HFFc6 (cell line): ENCODE results near the gene BATF3. TPM values are rescaled to one million over a fixed set of nuclear protein-coding genes. Genes with fewer than 3 reads are reported as not detected.

Source experiments
- DNase-seq: peaks from one replicate; pipeline ENCODE4 v3.0.0-alpha.2; 2018
- H3K27ac Mint-ChIP-seq: 2 replicates; pipeline ENCODE4 v1.8.0; 2020; ENCODE audit warnings: mild to moderate bottlenecking, mixed read lengths
- H3K27me3 Mint-ChIP-seq: 2 replicates; pipeline ENCODE4 v1.8.0; 2021; ENCODE audit warnings: mild to moderate bottlenecking, moderate library complexity, mixed read lengths; ENCODE audit not compliant: insufficient read depth
- H3K36me3 Mint-ChIP-seq: 2 replicates; pipeline ENCODE4 v1.8.0; 2021; ENCODE audit warnings: low read depth, mixed read lengths
- H3K4me1 Mint-ChIP-seq: 2 replicates; pipeline ENCODE4 v1.8.0; 2020; ENCODE audit warnings: low read depth, mixed read lengths
- H3K4me3 Mint-ChIP-seq: 2 replicates; pipeline ENCODE4 v1.8.0; 2020; ENCODE audit warnings: mild to moderate bottlenecking, moderate library complexity, mixed read lengths
- H3K9me3 Mint-ChIP-seq: 2 replicates; pipeline ENCODE4 v1.8.0; 2020; ENCODE audit warnings: mild to moderate bottlenecking, mixed read lengths
- CTCF ChIP-seq: fragments of 200-600 bp; sonication (generic); IDR thresholded peaks from 2 replicates; pipeline ENCODE4 v1.5.0; 2021; ENCODE audit warnings: antibody characterized with exemption, mild to moderate bottlenecking
- total RNA-seq, 6 experiments: library from RNA; stranded (reverse); fragmentation: NEBNext Ultra II Directional; extraction: Animal tissue kit (Norgen Biotek cat#: 25700); gene quantifications; 2 replicates in 1 of 6; 3 replicates in 5 of 6; pipeline ENCODE4 v1.2.3, GENCODE V29; 2021

BATF3 gene
- total RNA-seq, 6 experiments from 2014 or later = 0.89 to 1.7 (median 1.4) TPM

DNA sequence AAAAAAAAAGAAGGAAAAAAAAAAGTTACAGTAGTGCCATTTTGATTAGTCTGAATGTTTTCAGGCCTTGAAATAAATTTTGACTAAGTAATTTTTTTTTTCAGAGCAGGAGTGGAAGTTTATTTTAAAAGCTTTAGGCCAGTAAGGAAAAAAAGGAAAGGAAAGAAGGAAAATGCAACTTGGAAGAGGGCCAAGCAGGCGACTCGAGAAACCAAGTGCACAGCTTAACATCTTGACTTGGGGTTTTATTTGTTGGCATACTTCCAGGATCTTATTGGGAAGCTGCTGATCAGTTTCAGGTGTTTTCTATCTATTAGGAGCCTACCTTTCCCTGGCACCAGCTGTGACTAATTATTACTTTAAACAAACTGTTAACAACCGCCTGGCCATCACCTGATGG lies 49.4 kb downstream of the BATF3 start:
- H3K4me3 Mint-ChIP-seq = no peak overlapping the region
- H3K27me3 Mint-ChIP-seq = peaks cover 9% of the 10 kb centered on the region
- H3K36me3 Mint-ChIP-seq = no peaks in the 10 kb centered on the region
- H3K4me1 Mint-ChIP-seq = peaks cover 26% of the 10 kb centered on the region
- no peak for TF ChIP-seq CTCF
- DNase-seq = no peak
- H3K9me3 Mint-ChIP-seq = no peaks in the 10 kb centered on the region
- no peak overlapping the region for H3K27ac Mint-ChIP-seq

- peaks cover 22% of the 10 kb centered on the region for H3K4me1 Mint-ChIP-seq
- no peak overlapping the region for H3K4me3 Mint-ChIP-seq
- TF ChIP-seq CTCF = no peak
- H3K36me3 Mint-ChIP-seq = no peaks in the 10 kb centered on the region
- H3K9me3 Mint-ChIP-seq = no peaks in the 10 kb centered on the region
- no peak overlapping the region for H3K27ac Mint-ChIP-seq
- H3K27me3 Mint-ChIP-seq = peaks cover 8% of the 10 kb centered on the region
- no peak for DNase-seq
These were observed 50.6 kb downstream of the BATF3 start for GRCh38 chr1:212649020-212649419.

- H3K4me1 Mint-ChIP-seq = peaks cover 23% of the 10 kb centered on the region
- DNase-seq = no peak
- H3K4me3 Mint-ChIP-seq = no peak overlapping the region
- TF ChIP-seq CTCF = no peak
- H3K27ac Mint-ChIP-seq = no peak overlapping the region
- peaks cover 10% of the 10 kb centered on the region for H3K27me3 Mint-ChIP-seq
- H3K36me3 Mint-ChIP-seq = no peaks in the 10 kb centered on the region
- no peaks in the 10 kb centered on the region for H3K9me3 Mint-ChIP-seq
These were observed 51.2 kb downstream of the BATF3 start for GRCh38 chr1:212648431-212648830.

- TF ChIP-seq CTCF = no peak
These were observed 52.6 kb downstream of the BATF3 start for GRCh38 chr1:212647004-212647403.

DNA sequence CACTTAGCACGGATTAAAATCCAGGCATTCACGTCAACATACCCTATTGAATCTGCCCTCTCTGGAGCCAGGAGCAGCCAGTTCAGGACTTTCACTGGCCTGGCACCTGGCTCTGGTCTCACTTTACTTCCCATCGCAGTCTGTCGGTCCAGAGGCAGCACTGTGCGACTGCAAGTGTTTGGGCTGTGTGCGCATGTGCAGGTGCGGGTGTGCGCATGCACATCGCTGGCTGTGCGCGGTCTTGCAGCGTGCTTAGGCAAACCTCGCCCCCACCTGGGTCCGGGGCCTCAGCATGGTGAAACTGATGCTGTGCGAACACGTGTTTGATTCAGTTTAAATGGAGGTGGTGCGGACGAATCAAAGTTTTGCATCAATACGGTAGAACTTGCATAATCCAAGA lies 53.1 kb downstream of the BATF3 start:
- no peak for TF ChIP-seq CTCF
- no peaks in the 10 kb centered on the region for H3K9me3 Mint-ChIP-seq
- no peaks in the 10 kb centered on the region for H3K36me3 Mint-ChIP-seq

More at GRCh38 chr1:212647004-212647403, 52.6 kb downstream of the BATF3 start:
- H3K27ac Mint-ChIP-seq = no peak overlapping the region
- peaks cover 14% of the 10 kb centered on the region for H3K27me3 Mint-ChIP-seq
- H3K36me3 Mint-ChIP-seq = no peaks in the 10 kb centered on the region
- H3K4me1 Mint-ChIP-seq = peaks cover 22% of the 10 kb centered on the region
- H3K9me3 Mint-ChIP-seq = no peaks in the 10 kb centered on the region
- DNase-seq = no peak
- no peak overlapping the region for H3K4me3 Mint-ChIP-seq

More for the DNA sequence above, 53.1 kb downstream of the BATF3 start:
- no peak overlapping the region for H3K27ac Mint-ChIP-seq
- DNase-seq = no peak
- H3K4me1 Mint-ChIP-seq = peaks cover 18% of the 10 kb centered on the region
- no peak overlapping the region for H3K4me3 Mint-ChIP-seq
- H3K27me3 Mint-ChIP-seq = peaks cover 14% of the 10 kb centered on the region
